OCI-LY7 (cell line): ENCODE results near the gene GPR3. TPM values are rescaled to one million over a fixed set of nuclear protein-coding genes. Genes with fewer than 3 reads are reported as not detected.

Experiments used
- BruUV-seq: library from RNA; stranded (reverse); fragments of 400-500 nt; replicated peaks from 2 replicates; lab custom pipeline; 2021; lab: Mats Ljungman, UMichigan
- CTCF ChIA-PET: fragments of 300-600 bp; sonication (Branson Sonifier 250); formaldehyde crosslinking; loops from one replicate; lab custom pipeline; 2022; ENCODE audit warnings: antibody characterized with exemption; ENCODE audit not compliant: unreplicated experiment; lab: Charles Lee
- POLR2A ChIA-PET: fragments of 300-600 bp; sonication (Branson Sonifier 250); formaldehyde crosslinking; loops from one replicate; lab custom pipeline; 2022; ENCODE audit warnings: antibody characterized with exemption; lab: Charles Lee
- DNase-seq: peaks from one replicate; pipeline ENCODE4 v3.0.0-alpha.2; 2015; ENCODE audit warnings: low spot score
- H2AFZ ChIP-seq: fragments of 200-600 bp; sonication (generic), shearing (Covaris generic); 2 replicates; pipeline ENCODE4 v1.6.1; 2014; ENCODE audit warnings: mild to moderate bottlenecking, antibody characterized with exemption, low read length, moderate library complexity
- H3K27ac ChIP-seq: fragments of 200-600 bp; sonication (generic); 2 replicates; pipeline ENCODE4 v1.5.1; 2014; ENCODE audit warnings: mixed run types, low read depth, mild to moderate bottlenecking, moderate library complexity, low read length, inconsistent platforms; ENCODE audit not compliant: poor library complexity, severe bottlenecking
- H3K36me3 ChIP-seq: fragments of 200-600 bp; sonication (generic); 2 replicates; pipeline ENCODE4 v1.6.1; 2014; ENCODE audit warnings: mild to moderate bottlenecking, antibody characterized with exemption, low read length, moderate library complexity, mixed read lengths; ENCODE audit not compliant: insufficient read depth
- H3K4me1 ChIP-seq: fragments of 200-600 bp; sonication (generic); 2 replicates; pipeline ENCODE4 v1.5.1; 2014; ENCODE audit warnings: mild to moderate bottlenecking, low read length; ENCODE audit not compliant: insufficient read depth, poor library complexity, severe bottlenecking
- H3K4me2 ChIP-seq: fragments of 200-600 bp; sonication (generic); 2 replicates; pipeline ENCODE4 v1.6.1; 2014; ENCODE audit warnings: mild to moderate bottlenecking, low read length
- H3K4me3 ChIP-seq: fragments of 200-600 bp; sonication (generic); 2 replicates; pipeline ENCODE4 v1.5.1; 2014; ENCODE audit warnings: mild to moderate bottlenecking, low read depth, low read length; ENCODE audit not compliant: poor library complexity, severe bottlenecking
- H3K79me2 ChIP-seq: fragments of 200-600 bp; sonication (generic); 2 replicates; pipeline ENCODE4 v1.6.1; 2016; ENCODE audit warnings: low read depth, mild to moderate bottlenecking, low read length, moderate library complexity, mixed read lengths; ENCODE audit not compliant: insufficient read depth
- H3K9me2 ChIP-seq: fragments of 200-600 bp; sonication (generic); 2 replicates; pipeline ENCODE4 v1.6.1; 2016; ENCODE audit warnings: mild to moderate bottlenecking, low read length, mixed read lengths; ENCODE audit not compliant: insufficient read depth
- H3K9me3 ChIP-seq: fragments of 200-600 bp; sonication (generic); 2 replicates; pipeline ENCODE4 v1.6.1; 2014; ENCODE audit warnings: mild to moderate bottlenecking, mixed run types, low read length, mixed read lengths
- H4K20me1 ChIP-seq: fragments of 200-600 bp; sonication (generic); 2 replicates; pipeline ENCODE4 v1.6.1; 2014; ENCODE audit warnings: mild to moderate bottlenecking, antibody characterized with exemption, low read length, moderate library complexity, mixed read lengths; ENCODE audit not compliant: insufficient read depth
- CTCF ChIP-seq: fragments of 200-600 bp; sonication (generic); conservative IDR thresholded peaks from 2 replicates; pipeline ENCODE4 v1.5.1; 2014; ENCODE audit warnings: mild to moderate bottlenecking, antibody characterized with exemption, low read length, moderate library complexity, mixed read lengths
- EZH2phosphoT487 ChIP-seq: fragments of 200-600 bp; sonication (generic); IDR thresholded peaks from 2 replicates; pipeline ENCODE4 v1.6.1; 2018; ENCODE audit warnings: low read depth, borderline replicate concordance, mild to moderate bottlenecking, mixed run types, antibody characterized with exemption, low read length, moderate library complexity, mixed read lengths
- intact Hi-C: fragments of 100-400 bp; cut with micrococcal nuclease; formaldehyde crosslinking; loops from one replicate; pipeline ENCODE4 v1.10.0; 2022; ENCODE audit not compliant: unreplicated experiment
- total RNA-seq, 2 experiments: library from RNA; depleted of rRNA in 1 of 2; stranded (reverse); fragments of >200 nt in 1 of 2; shearing (Covaris generic) in 1 of 2; gene quantifications; 2 replicates each; pipeline ENCODE4 v1.2.3, GENCODE V29; 2014 to 2022

The GPR3 gene
- total RNA-seq, 2 experiments from 2014 or later, result 0.25 to 0.32 TPM

- peak; percentile 87 for DNase-seq
- ChIA-PET POLR2A (interaction anchor here (0.6 to 0.7 kb wide), 4 partner anchors 31 to 352 kb away, joined by 3 to 5 read pairs (median 4); no protein-coding TSS in a partner anchor), CTCF (interaction anchor here (0.6 to 1.0 kb wide), 7 partner anchors 8 to 1319 kb away, joined by 3 to 22 read pairs (median 7); partner anchors contain the start of gene SYTL1)
- H3K27ac ChIP-seq, result peak overlapping the region; percentile 5
- TF ChIP-seq CTCF (no peak), EZH2phosphoT487 (no peak)
- no peaks in the 10 kb centered on the region for H3K9me3 ChIP-seq
- intact Hi-C loops, result loop anchor here (2.0 kb wide), 1 partner anchor 43 kb away; the partner anchor contains the start of gene TMEM222
- peak overlapping the region; percentile 62 for H3K4me3 ChIP-seq
- no peaks in the 10 kb centered on the region for H3K79me2 ChIP-seq
- H4K20me1 ChIP-seq, result no peaks in the 10 kb centered on the region
- peak overlapping the region; percentile 89 for H2AFZ ChIP-seq
- H3K36me3 ChIP-seq, result no peaks in the 10 kb centered on the region
- H3K9me2 ChIP-seq, result no peaks in the 10 kb centered on the region
- no TSS peak for BruUV-seq
- peaks cover 22% of the 10 kb centered on the region for H3K4me1 ChIP-seq
- H3K4me2 ChIP-seq, result peak overlapping the region; percentile 87
Measured at GRCh38 chr1:27365372-27366112, 26.9 kb upstream of the GPR3 start.

GRCh38 chr1:27366113-27366410, 26.4 kb upstream of the GPR3 start:
- Histone ChIP-seq H3K79me2 (no peaks in the 10 kb centered on the region), H3K9me2 (no peaks in the 10 kb centered on the region), H4K20me1 (no peaks in the 10 kb centered on the region), H3K4me1 (peaks cover 22% of the 10 kb centered on the region), H3K4me2 (peak overlapping the region; percentile 87), H3K27ac (no peak overlapping the region), H3K36me3 (no peaks in the 10 kb centered on the region), H3K4me3 (peak overlapping the region; percentile 62), H3K9me3 (no peaks in the 10 kb centered on the region), H2AFZ (peak overlapping the region; percentile 89; the same call in 1 of the 2 replicates)
- CTCF ChIA-PET, result interaction anchor here (0.6 to 0.9 kb wide), 5 partner anchors 22 to 1319 kb away, joined by 3 to 22 read pairs (median 7); partner anchors contain the start of gene SYTL1
- TF ChIP-seq CTCF (no peak), EZH2phosphoT487 (no peak)
- no TSS peak for BruUV-seq
- POLR2A ChIA-PET, result interaction anchor here (0.6 to 0.7 kb wide), 3 partner anchors 32 to 195 kb away, joined by 4 to 5 read pairs (median 4); no protein-coding TSS in a partner anchor
- intact Hi-C loops, result no loop called here
- peak; percentile 36 for DNase-seq
